ENCODE measurements around the gene USP25. TPM values are rescaled to one million over a fixed set of nuclear protein-coding genes. Genes with fewer than 3 reads are reported as not detected.
A peak's percentile ranks its signal among the peaks of the same experiment; 100 is the strongest.

Gene USP25
- total and polyA plus RNA-seq, 3 donors from 2014 or later: 69.2 to 123 (median 69.9) TPM

DNA sequence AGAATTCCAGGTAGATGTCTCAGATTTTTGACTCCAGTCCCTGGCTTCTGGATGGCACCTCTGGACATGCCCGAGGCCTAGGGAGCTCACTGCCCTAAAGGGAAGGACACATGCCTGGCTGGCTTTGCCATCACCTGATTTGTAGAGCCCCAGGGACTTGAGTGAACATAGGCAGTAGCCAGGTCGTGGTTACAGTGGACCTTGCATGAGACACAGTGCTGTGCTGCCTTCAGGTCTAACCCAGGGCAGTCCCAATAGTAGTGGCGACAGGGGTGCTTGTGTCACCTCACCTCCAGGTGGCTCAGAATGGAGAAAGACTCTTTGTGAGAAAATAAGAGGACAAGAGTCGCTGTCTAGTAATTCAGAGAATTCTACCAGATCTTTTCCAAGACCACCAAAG, 166.7 kb downstream of the USP25 start:
- Histone ChIP-seq H3K27ac (no peak overlapping the region), H3K4me1 (no peaks in the 10 kb centered on the region), H3K27me3 (no peaks in the 10 kb centered on the region), H3K36me3 (ENCODE audit: low read depth, missing control alignments) (no peaks in the 10 kb centered on the region), H3K4me3 (no peak overlapping the region), H3K9me3 (no peaks in the 10 kb centered on the region)
- WGBS, 2 donors: 93 to 100% methylated on average over 3 to 4 of the region's 4 CpGs
- no peak for TF ChIP-seq POLR2A (IDR thresholded peaks at IDR 0.05)
- TF ChIP-seq, protein P1, sequence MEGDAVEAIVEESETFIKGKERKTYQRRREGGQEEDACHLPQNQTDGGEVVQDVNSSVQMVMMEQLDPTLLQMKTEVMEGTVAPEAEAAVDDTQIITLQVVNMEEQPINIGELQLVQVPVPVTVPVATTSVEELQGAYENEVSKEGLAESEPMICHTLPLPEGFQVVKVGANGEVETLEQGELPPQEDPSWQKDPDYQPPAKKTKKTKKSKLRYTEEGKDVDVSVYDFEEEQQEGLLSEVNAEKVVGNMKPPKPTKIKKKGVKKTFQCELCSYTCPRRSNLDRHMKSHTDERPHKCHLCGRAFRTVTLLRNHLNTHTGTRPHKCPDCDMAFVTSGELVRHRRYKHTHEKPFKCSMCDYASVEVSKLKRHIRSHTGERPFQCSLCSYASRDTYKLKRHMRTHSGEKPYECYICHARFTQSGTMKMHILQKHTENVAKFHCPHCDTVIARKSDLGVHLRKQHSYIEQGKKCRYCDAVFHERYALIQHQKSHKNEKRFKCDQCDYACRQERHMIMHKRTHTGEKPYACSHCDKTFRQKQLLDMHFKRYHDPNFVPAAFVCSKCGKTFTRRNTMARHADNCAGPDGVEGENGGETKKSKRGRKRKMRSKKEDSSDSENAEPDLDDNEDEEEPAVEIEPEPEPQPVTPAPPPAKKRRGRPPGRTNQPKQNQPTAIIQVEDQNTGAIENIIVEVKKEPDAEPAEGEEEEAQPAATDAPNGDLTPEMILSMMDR (IDR thresholded peaks at IDR 0.05): no peak
- intact Hi-C loops (cut with DNase I; ENCODE audit: low total_unique reads): no loop called here
- no peak for DNase-seq

DNA sequence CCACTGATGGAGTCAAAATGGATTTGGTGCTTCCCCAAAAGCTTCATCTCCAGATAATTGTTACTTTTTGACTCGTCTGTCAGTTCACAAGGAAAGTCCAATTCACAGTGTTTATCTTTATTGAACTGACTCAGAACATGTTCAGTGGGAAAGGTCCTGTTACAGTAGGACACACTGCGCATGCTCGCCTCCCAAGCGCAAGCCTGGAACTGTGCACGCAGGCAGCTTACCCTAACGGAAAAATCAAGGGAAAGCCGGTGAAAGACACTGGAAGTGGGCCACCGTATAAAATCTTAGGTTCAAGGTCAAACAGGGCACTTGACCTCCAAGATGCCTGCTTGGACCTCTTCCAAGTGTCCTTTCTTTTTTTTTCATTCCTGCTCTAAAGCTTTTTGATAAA, 174.6 kb downstream of the USP25 start:
- WGBS, 2 donors: 44 to 71% methylated on average over 8 of the region's 8 CpGs
- no peaks in the 10 kb centered on the region for H3K9me3 ChIP-seq
- intact Hi-C loops (cut with DNase I; ENCODE audit: low total_unique reads): no loop called here

GRCh38 chr21:15908187-15908586, 178.4 kb downstream of the USP25 start:
- intact Hi-C loops (cut with DNase I; ENCODE audit: low total_unique reads): no loop called here
- H3K27ac ChIP-seq: no peak overlapping the region
- 89 to 91% methylated on average over 6 of the region's 6 CpGs for WGBS, 2 donors

More for the DNA sequence above, 174.6 kb downstream of the USP25 start:
- Histone ChIP-seq H3K4me3 (peak overlapping the region in 1 of 2 donors; percentile 6), H3K27me3 (no peaks in the 10 kb centered on the region), H3K4me1 (no peaks in the 10 kb centered on the region), H3K27ac (no peak overlapping the region), H3K36me3 (ENCODE audit: low read depth, missing control alignments) (no peaks in the 10 kb centered on the region)
- no peak for TF ChIP-seq POLR2A (IDR thresholded peaks at IDR 0.05)
- TF ChIP-seq, protein P1 (IDR thresholded peaks at IDR 0.05): no peak
- DNase-seq: peak; percentile 54

DNA sequence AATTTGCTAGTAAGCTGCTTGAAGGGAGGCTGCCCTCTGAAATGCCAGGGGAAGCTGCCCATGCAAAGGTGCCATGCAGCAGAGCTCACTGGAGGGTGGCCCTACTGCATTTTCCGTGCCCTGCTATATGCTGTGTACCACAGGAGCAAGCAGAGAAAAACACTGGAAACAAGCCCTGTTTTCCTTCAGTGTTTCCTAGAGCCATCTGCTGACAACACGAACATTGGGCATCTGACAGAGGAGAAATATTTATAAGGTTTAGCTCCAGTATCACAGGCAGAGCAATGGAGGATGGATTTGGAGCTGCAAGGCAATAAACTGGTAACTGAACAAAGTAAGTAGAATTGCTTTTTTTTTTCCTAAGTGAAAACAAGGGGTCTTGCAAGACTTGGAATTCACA, 198.4 kb downstream of the USP25 start:
- H3K36me3 ChIP-seq (ENCODE audit: low read depth, missing control alignments): no peaks in the 10 kb centered on the region
- no peak overlapping the region for H3K4me3 ChIP-seq
- H3K9me3 ChIP-seq: no peaks in the 10 kb centered on the region
- WGBS, 2 donors: 64 to 79% methylated on average over 2 of the region's 2 CpGs
- intact Hi-C loops (cut with DNase I; ENCODE audit: low total_unique reads): no loop called here
- H3K4me1 ChIP-seq: no peaks in the 10 kb centered on the region
- TF ChIP-seq, protein P1 (IDR thresholded peaks at IDR 0.05): no peak
- no peak for TF ChIP-seq POLR2A (IDR thresholded peaks at IDR 0.05)
- no peaks in the 10 kb centered on the region for H3K27me3 ChIP-seq
- no peak for DNase-seq
- H3K27ac ChIP-seq: no peak overlapping the region

More at GRCh38 chr21:15908187-15908586, 178.4 kb downstream of the USP25 start:
- no peak for DNase-seq
- Histone ChIP-seq H3K27me3 (no peaks in the 10 kb centered on the region), H3K36me3 (ENCODE audit: low read depth, missing control alignments) (no peaks in the 10 kb centered on the region), H3K9me3 (no peaks in the 10 kb centered on the region), H3K4me3 (no peak overlapping the region), H3K4me1 (no peaks in the 10 kb centered on the region)
- TF ChIP-seq, protein P1 (IDR thresholded peaks at IDR 0.05): no peak
- no peak for TF ChIP-seq POLR2A (IDR thresholded peaks at IDR 0.05)

GRCh38 chr21:15928686-15929425, 199.1 kb downstream of the USP25 start:
- intact Hi-C loops (cut with DNase I; ENCODE audit: low total_unique reads): no loop called here
- no peaks in the 10 kb centered on the region for H3K4me1 ChIP-seq
- H3K4me3 ChIP-seq: no peak overlapping the region
- TF ChIP-seq, protein P1 (IDR thresholded peaks at IDR 0.05): no peak
- no peak for TF ChIP-seq POLR2A (IDR thresholded peaks at IDR 0.05)
- no peaks in the 10 kb centered on the region for H3K9me3 ChIP-seq
- no peak for DNase-seq
- H3K36me3 ChIP-seq (ENCODE audit: low read depth, missing control alignments): no peaks in the 10 kb centered on the region
- no peak overlapping the region for H3K27ac ChIP-seq
- H3K27me3 ChIP-seq: no peaks in the 10 kb centered on the region
- whole genome bisulfite sequencing, 2 donors: 41 to 43% methylated on average over 4 of the region's 4 CpGs

All from testis (tissue), 3 donors.